Naive thymus-derived CD8-positive, alpha-beta T cell (primary cell): Measurements from ENCODE around the gene PARP4. TPM values are rescaled to one million over a fixed set of nuclear protein-coding genes. Genes with fewer than 3 reads are reported as not detected.
"Not testable (repeated sequence)": the region's sequence is repeated elsewhere in the genome, so short reads cannot be mapped to it uniquely, and the experiment has no call there.

Source experiments
- ATAC-seq, 2 donors: fragments of 150-1000 bp; cut with Tn5 transposase in 1 of 2; sonication (Bioruptor Pico), chemical (Tn5 transposase) in 1 of 2; 1 replicate in 1 of 2; 2 replicates in 1 of 2; pipeline ENCODE4 v1.10.0; 2021; ENCODE audit warnings: mild to moderate bottlenecking in 2 of 2, moderate library complexity in 2 of 2
- POLR2A ChIA-PET: fragments of 350-600 bp; sonication (Branson Sonifier 250); formaldehyde crosslinking; loops from one replicate; lab custom pipeline; 2021; ENCODE audit warnings: antibody characterized with exemption; lab: Charles Lee
- DNase-seq, 10 donors: peaks; one replicate each; pipeline versions ENCODE4 v3.0.0 to v3.0.0-alpha.2; 2020 to 2022
- H3K27ac Mint-ChIP-seq, 10 donors: one replicate each; pipeline ENCODE4 v1.8.0; 2020 to 2022; ENCODE audit warnings: mild to moderate bottlenecking in 10 of 10, mixed read lengths in 10 of 10, moderate library complexity in 4 of 10, inconsistent platforms in 1 of 10
- H3K27me3 Mint-ChIP-seq, 5 donors: one replicate each; pipeline ENCODE4 v1.8.0; 2021 to 2022; ENCODE audit warnings: mixed read lengths in 5 of 5
- H3K36me3 Mint-ChIP-seq, 3 donors: one replicate each; pipeline ENCODE4 v1.8.0; 2020 to 2022; ENCODE audit warnings: mixed read lengths in 3 of 3, mild to moderate bottlenecking in 2 of 3, inconsistent platforms in 1 of 3
- H3K4me1 Mint-ChIP-seq, 4 donors: one replicate each; pipeline ENCODE4 v1.8.0; 2021 to 2022; ENCODE audit warnings: mixed read lengths in 4 of 4
- H3K4me3 Mint-ChIP-seq, 10 donors: one replicate each; pipeline ENCODE4 v1.8.0; 2020 to 2022; ENCODE audit warnings: mild to moderate bottlenecking in 10 of 10, mixed read lengths in 10 of 10, moderate library complexity in 6 of 10, inconsistent platforms in 1 of 10
- H3K9me3 Mint-ChIP-seq, 9 donors: one replicate each; pipeline ENCODE4 v1.8.0; 2020 to 2022; ENCODE audit warnings: mixed read lengths in 9 of 9, mild to moderate bottlenecking in 3 of 9, inconsistent platforms in 1 of 9, moderate library complexity in 1 of 9
- polyA plus RNA-seq, 3 donors: library from polyadenylated mRNA; unstranded; fragments of 300-500 nt; fragmentation: Illumina TruSeq; gene quantifications; one replicate each; pipeline ENCODE4 v1.2.3, GENCODE V29; 2021
- total RNA-seq, 8 experiments: library from RNA in 2 of 8; stranded (reverse) in 2 of 8; gene quantifications; one replicate each; pipeline ENCODE4 v1.2.3 and lab custom pipeline; 2021 to 2026

Gene PARP4
- 10 to 100 TPM; 70.9 to 73.4 TPM for total RNA-seq
- 10 to 100 TPM; 37.0 to 48.1 (median 42.2) TPM for polyA plus RNA-seq
- 46.8 to 244 (median 101) reads per million in 6 experiments for total RNA-seq (lab: John Stamatoyannopoulos, UW)

DNA sequence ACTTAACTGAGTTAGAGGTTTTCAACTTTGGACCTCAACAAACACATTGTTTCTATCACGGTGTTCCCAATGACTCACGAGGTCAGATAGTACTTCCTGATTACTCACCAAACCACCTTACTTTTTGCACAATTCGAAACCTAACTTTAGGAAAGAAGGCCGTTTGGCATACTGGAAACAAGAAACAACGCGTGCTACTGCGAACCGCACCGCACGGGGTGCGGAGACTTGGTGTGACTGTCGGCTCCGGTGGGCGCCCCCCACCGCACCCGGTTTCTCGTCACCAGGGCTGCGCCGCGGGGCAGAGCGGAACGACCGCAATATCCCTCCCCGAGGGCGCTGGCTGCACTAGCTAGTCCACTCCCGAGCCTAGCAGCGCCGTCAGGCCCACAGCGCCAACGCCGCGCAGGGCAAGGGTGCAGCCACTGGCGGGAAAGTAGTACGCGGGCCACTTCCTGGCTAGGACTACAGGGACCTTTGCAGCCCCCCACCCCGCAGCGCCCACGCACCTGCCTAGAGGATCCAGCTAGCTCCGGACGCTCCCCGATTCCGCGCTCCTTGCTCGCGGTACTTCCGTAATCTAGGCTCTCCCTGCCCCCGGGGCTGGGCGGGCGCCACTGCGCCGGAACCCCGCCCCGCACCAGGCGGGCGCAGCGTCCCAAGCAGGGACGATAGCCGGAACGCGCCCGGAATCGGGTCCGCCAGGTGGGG lies at the start of gene PARP4:
Gene PARP4, minus strand, starts transcription at position 582 of the 711 bp plus-strand sequence. CDS start 9,002 bp downstream, outside the sequence.
- H3K36me3 Mint-ChIP-seq = peaks cover 0 to 13% (median 4%) of the 10 kb centered on the region in 3 donors
- H3K9me3 Mint-ChIP-seq = no peaks in the 10 kb centered on the region
- peaks cover 24 to 48% (median 39%) of the 10 kb centered on the region in 4 donors for H3K4me1 Mint-ChIP-seq
- H3K4me3 Mint-ChIP-seq = peak within 1 kb of the TSS; percentile 89 to 96 (median 93)
- peak; percentile 78 to 85 for ATAC-seq
- peak within 1 kb of the TSS; percentile 84 to 95 (median 92) for H3K27ac Mint-ChIP-seq
- POLR2A ChIA-PET = interaction anchor here (0.6 to 1.6 kb wide), 5 partner anchors 15 to 288 kb away, joined by 3 to 5 read pairs (median 4); no protein-coding TSS in a partner anchor
- no peaks in the 10 kb centered on the region for H3K27me3 Mint-ChIP-seq
- DNase-seq = peak; percentile 49 to 79 (median 64)

DNA sequence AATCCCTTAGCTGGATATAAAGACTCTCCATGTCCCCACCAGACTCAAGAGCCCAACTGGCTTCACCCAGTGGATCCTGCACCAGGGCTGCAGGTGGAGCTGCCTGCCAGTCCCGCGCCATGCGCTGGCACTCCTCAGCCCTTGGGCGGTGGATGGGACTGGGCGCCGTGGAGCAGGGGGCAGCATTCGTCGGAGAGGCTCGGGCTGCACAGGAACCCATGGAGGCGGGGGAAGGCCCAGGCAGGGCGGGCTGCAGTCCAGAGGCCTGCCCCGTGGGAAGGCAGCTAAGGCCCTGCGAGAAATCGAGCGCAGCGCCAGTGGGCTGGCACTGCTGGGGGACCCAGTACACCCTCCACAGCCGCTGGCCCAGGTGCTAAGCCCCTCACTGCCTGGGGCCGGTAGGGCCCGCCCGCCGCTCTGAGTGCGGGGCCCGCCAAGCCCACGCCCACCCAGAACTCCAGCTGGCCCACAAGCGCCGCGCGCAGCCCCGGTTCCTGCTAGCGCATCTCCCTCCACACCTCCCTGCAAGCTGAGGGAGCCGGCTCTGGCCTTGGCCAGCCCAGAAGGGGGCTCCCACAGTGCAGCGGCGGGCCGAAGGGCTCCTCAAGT lies 48.1 kb upstream of the PARP4 start:
- H3K27ac Mint-ChIP-seq, H3K36me3 Mint-ChIP-seq, POLR2A ChIA-PET, DNase-seq, H3K4me3 Mint-ChIP-seq, H3K9me3 Mint-ChIP-seq, ATAC-seq: not testable (repeated sequence)
- H3K27me3 Mint-ChIP-seq = peaks cover 23 to 38% (median 30%) of the 10 kb centered on the region in 5 donors
- peaks cover 9 to 17% (median 12%) of the 10 kb centered on the region in 4 donors for H3K4me1 Mint-ChIP-seq

DNA sequence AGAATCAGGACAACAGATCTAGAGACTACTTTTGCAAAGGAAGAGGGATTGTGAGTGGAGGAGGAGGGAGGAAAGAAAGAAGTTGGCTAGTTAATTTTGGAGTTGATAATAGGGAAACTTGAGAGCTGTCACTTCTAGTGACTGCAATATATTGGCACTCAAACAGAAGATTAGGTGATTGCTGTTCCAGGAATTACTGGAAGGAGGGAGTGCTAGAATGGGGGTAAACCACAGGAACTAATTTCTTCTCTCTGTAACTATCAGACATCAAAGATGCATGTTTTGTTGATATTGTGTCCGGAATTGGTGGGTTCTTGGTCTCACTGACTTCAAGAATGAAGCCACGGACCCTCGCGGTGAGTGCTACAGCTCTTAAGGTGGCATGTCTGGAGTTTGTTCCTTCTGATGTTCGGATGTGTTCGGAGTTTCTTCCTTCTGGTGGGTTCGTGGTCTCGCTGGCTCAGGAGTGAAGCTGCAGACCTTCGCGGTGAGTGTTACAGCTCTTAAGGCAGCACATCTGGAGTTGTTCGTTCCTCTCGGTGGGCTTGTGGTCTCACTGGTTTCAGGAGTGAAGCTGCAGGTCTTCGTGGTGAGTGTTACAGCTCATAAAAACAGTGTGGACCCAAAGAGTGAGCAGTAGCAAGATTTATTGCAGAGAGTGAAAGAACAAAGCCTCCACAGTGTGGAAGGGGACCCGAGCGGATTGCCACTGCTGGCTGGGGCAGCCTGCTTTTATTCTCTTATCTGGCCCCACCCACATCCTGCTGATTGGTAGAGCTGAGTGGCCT lies 47.0 kb upstream of the PARP4 start:
- Mint-ChIP-seq H3K4me1 (peaks cover 9 to 12% (median 11%) of the 10 kb centered on the region in 4 donors), H3K27me3 (peaks cover 20 to 38% (median 30%) of the 10 kb centered on the region in 5 donors), H3K4me3 (peak overlapping the region in 9 of 10 donors; percentile 4 to 64 (median 30))
- H3K27ac Mint-ChIP-seq, POLR2A ChIA-PET, DNase-seq, ATAC-seq, H3K9me3 Mint-ChIP-seq, H3K36me3 Mint-ChIP-seq: not testable (repeated sequence)

DNA sequence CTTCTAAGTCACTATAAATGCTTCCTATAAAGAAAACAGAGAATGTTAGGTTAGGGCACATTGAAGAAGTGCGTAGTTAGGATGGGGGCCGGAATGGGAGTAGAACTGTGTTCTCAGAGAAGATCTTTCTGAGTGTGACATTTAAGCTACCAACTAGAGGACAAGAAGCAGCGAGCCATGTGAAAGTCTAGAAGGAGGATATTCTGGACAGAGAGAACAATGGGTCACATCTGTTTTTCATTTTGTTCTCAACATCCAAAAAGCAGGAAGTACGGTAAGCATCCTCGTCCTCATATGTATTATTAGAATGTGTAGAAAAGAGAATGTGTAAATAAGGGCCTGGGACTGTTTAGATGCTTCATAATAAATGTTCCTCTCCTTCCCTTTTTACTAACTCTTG lies 44.5 kb upstream of the PARP4 start:
- no peak for ATAC-seq
- peaks cover 21 to 47% (median 42%) of the 10 kb centered on the region in 5 donors for H3K27me3 Mint-ChIP-seq
- H3K27ac Mint-ChIP-seq = no peak overlapping the region
- POLR2A ChIA-PET = no interaction called here
- DNase-seq = no peak
- peaks cover 0 to 3% (median 0%) of the 10 kb centered on the region in 3 donors for H3K36me3 Mint-ChIP-seq
- peaks cover 0 to 2% (median 0%) of the 10 kb centered on the region in 9 donors for H3K9me3 Mint-ChIP-seq
- no peak overlapping the region for H3K4me3 Mint-ChIP-seq
- H3K4me1 Mint-ChIP-seq = peaks cover 9 to 12% (median 10%) of the 10 kb centered on the region in 4 donors

DNA sequence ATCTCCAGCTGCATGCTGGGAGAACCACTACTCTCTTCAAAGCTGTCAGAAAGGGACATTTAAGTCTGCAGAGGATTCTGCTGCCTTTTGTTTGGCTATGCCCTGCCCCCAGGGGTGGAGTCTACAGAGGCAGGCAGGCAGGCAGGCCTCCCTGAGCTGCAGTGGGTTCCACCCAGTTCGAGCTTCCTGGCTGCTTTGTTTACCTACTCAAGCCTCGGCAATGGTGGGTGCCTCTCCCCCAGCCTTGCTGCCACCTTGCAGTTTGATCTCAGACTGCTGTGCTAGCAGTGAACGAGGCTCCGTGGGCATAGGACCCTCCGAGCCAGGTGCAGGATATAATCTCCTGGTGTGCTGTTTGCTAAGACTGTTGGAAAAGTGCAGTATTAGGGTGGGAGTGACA lies 41.3 kb upstream of the PARP4 start:
- H3K36me3 Mint-ChIP-seq, H3K4me1 Mint-ChIP-seq, H3K9me3 Mint-ChIP-seq, H3K4me3 Mint-ChIP-seq, POLR2A ChIA-PET, ATAC-seq, H3K27ac Mint-ChIP-seq: not testable (repeated sequence)
- DNase-seq = peak in 1 of 10 donors; percentile 45
- H3K27me3 Mint-ChIP-seq = peaks cover 16 to 44% (median 38%) of the 10 kb centered on the region in 5 donors

DNA sequence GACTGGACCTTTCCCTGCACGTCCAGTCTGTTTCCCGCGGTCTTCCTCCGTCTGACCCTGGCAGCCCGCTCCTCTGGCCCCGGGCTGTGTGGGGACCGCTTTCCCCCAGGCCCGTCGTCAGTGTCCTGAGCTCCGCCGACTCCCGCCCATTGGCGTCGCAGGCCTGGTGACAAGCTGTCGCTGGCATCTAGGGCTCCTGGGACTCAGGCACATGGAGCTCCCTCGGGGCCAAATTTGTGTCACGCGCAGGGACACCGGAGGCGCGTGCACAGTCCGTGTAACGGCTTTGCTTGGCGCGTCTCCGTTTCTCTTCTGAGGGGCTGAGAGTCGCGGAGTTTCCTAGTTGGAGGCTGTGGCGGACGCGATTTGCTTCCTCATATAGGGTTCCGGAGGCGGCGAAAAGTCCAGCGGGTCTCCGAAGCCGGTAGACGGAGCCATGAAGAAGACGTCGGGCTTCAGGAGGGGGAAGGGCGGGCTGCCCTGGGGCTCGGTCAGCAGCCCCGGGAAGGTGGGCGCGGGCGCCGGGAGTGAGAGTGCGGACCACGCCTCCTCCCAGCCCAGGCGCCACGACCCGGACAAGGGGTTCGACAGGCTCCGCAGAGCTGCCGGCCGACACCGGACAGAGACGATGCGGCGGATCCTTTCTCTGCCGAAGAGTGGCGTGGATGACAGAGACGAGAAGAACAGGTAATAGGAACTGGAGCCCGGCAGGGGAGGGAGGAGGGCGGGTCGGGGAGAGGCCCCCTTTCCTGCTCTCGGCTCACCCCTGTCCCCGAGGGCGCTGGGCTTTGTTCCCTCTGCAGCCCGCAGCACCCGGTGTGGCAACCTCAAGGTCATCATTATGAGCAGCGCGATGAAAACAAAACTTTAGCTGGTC lies 29.1 kb upstream of the PARP4 start:
- peak; percentile 66 to 77 for ATAC-seq
- POLR2A ChIA-PET, H3K9me3 Mint-ChIP-seq, H3K36me3 Mint-ChIP-seq: not testable (repeated sequence)
- H3K27me3 Mint-ChIP-seq = peaks cover 23 to 61% (median 49%) of the 10 kb centered on the region in 5 donors
- H3K4me1 Mint-ChIP-seq = peaks cover 4 to 17% (median 8%) of the 10 kb centered on the region in 4 donors
- peak in 3 of 10 donors; percentile 8 to 28 (median 19) for DNase-seq
- peak overlapping the region; percentile 77 to 90 (median 89) for H3K4me3 Mint-ChIP-seq
- H3K27ac Mint-ChIP-seq = peak overlapping the region in 1 of 10 donors; percentile 63

DNA sequence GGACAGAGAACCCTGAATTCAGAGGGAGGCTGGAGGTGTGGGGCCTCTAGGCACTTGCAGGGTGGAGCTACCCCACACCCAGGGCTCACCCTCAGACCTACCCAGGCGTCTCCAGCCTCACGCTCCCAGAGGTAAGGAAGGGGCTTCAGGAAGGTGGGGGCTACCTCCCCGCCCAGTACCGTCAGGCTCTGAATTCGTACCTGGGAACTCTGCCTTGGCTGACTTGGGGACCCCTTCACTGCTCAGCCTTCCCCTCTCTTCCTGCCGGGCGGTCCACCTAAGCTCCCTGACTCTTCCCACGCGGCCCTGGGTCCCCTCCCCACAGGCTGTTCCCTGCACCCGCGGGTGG lies 28.5 kb upstream of the PARP4 start:
- DNase-seq = no peak
- peaks cover 0 to 7% (median 0%) of the 10 kb centered on the region in 9 donors for H3K9me3 Mint-ChIP-seq
- H3K36me3 Mint-ChIP-seq = peaks cover 0 to 7% (median 6%) of the 10 kb centered on the region in 3 donors
- H3K27me3 Mint-ChIP-seq = peaks cover 22 to 55% (median 47%) of the 10 kb centered on the region in 5 donors
- H3K4me3 Mint-ChIP-seq = peak overlapping the region in 9 of 10 donors; percentile 77 to 90 (median 90)
- POLR2A ChIA-PET = no interaction called here
- H3K4me1 Mint-ChIP-seq = peaks cover 4 to 17% (median 8%) of the 10 kb centered on the region in 4 donors
- peak; percentile 15 to 22 for ATAC-seq
- H3K27ac Mint-ChIP-seq = peak overlapping the region in 1 of 10 donors; percentile 63

DNA sequence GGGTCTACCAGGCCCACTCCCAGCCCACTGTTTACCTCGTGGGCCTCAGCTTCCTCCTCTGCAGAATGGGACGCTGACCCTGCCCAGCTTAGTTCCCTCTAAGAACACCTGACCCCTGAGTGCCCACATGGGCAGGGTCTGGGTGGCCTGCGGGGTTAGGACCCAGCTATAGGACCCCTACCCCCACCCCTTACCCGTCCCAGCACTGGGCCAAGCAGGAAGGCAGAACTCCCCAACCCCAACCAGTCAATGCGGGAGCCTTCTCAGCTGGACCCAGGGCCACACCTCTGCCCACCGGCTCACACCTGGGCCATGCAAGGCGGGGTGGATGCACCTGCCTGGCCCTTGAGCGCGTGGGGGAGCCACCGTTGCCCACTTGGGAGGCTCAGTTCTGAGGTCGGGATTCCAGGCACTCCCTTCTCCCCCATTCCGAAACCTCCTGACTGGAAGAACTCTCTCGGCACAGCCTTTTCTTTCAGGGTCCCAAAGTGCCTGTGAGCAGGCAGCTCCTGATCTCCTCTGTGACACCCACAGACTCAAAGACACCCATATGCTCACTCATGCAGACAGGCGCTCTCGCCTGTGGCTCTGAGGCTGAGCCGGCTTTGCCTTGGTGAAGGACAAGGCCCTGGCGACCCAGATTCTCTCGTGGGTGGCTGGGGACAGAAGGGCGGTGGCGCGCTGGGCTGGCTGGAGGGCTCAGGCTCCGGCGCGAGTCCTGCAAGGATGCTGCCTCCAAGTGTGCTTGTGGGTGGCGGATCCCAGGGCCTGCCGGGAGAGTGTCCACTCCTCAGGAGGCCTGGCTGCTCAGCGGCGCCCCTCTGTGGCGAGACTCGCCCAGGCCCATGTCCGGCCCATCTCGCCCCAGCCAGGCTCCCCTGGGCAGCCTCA lies 27.9 kb upstream of the PARP4 start:
- POLR2A ChIA-PET = no interaction called here
- peak in 1 of 2 donors; percentile 12 for ATAC-seq
- DNase-seq = no peak
- H3K27ac Mint-ChIP-seq = no peak overlapping the region
- H3K4me3 Mint-ChIP-seq = peak overlapping the region in 8 of 10 donors; percentile 26 to 90 (median 44)
- peaks cover 4 to 17% (median 8%) of the 10 kb centered on the region in 4 donors for H3K4me1 Mint-ChIP-seq
- H3K9me3 Mint-ChIP-seq = peaks cover 0 to 7% (median 0%) of the 10 kb centered on the region in 9 donors
- peaks cover 0 to 7% (median 6%) of the 10 kb centered on the region in 3 donors for H3K36me3 Mint-ChIP-seq
- H3K27me3 Mint-ChIP-seq = peaks cover 20 to 50% (median 44%) of the 10 kb centered on the region in 5 donors

DNA sequence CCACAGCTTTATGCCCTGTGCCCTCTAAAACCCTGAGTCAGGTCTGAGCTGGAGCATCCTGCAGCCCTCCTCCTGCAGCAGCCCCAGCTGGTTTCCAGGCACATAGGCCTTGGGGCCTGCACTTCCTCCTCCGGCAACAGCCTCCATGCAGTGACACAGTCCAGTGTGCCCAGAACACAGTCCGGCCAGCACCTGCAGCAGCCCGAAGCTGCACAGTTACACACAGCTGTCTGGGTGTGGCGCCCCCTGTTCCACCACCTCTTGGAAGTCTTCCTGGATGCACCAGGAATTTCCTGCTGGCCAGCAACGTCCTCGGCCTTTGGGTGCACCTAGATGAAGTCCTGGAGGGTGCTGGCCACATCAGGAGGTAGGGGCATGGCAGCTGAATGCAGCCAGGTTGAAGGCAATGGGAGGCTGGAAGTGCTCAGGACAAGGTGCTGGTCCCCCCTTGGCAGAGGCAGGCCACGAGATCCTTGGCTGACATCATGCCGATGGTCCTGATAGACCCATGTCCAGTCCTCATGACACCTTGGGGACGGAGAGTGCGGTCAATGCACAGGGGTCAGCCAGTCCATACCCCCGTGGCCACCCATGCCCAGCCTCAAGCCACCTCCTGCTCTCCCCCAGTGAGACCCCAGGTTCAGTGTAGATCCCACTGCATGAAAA lies 27.1 kb upstream of the PARP4 start:
- POLR2A ChIA-PET = no interaction called here
- Mint-ChIP-seq H3K9me3 (peaks cover 0 to 7% (median 0%) of the 10 kb centered on the region in 9 donors), H3K27ac (no peak overlapping the region), H3K27me3 (peaks cover 20 to 50% (median 41%) of the 10 kb centered on the region in 5 donors), H3K4me1 (peaks cover 4 to 17% (median 8%) of the 10 kb centered on the region in 4 donors), H3K4me3 (peak overlapping the region in 1 of 10 donors; percentile 33), H3K36me3 (peaks cover 0 to 7% (median 6%) of the 10 kb centered on the region in 3 donors)
- no peak for DNase-seq
- ATAC-seq = no peak

DNA sequence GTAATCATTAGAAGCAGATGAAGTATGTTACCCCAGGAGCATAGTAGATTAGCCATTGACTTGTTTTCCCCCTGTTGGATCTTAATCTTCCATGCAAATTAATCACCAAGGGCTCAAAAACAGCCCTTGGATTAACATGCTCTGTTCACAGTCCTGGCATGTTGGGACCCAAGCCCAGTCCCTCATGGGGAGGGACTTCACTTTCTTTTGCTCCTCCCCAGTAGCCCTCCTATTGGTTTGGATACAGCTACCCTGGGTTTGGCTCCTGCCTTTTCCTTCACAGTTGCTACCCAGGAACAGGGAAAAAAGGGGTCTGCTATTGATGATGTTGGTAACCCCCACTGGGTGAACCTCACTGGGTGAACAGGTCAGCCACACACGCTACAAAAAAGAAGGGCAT lies 16.9 kb upstream of the PARP4 start:
- Mint-ChIP-seq H3K4me3 (no peak overlapping the region), H3K27me3 (peaks cover 15 to 46% (median 28%) of the 10 kb centered on the region in 5 donors), H3K36me3 (no peaks in the 10 kb centered on the region), H3K9me3 (no peaks in the 10 kb centered on the region), H3K4me1 (no peaks in the 10 kb centered on the region), H3K27ac (no peak overlapping the region)
- POLR2A ChIA-PET = no interaction called here
- no peak for DNase-seq
- ATAC-seq = no peak
